Endodermal cell (in vitro differentiated cells): ENCODE measurements around the gene CPTP. TPM values are rescaled to one million over a fixed set of nuclear protein-coding genes. Genes with fewer than 3 reads are reported as not detected.

Experiments used
- DNase-seq: peaks from one replicate; pipeline ENCODE4 v3.0.0-alpha.2; 2017
- H3K27ac ChIP-seq: 2 replicates; pipeline ENCODE4 v1.5.1; 2013; ENCODE audit warnings: mild to moderate bottlenecking, low read depth, low read length, moderate library complexity
- H3K27me3 ChIP-seq: 2 replicates; pipeline ENCODE4 v1.6.1; 2013; ENCODE audit warnings: mild to moderate bottlenecking, low read length, moderate library complexity; ENCODE audit not compliant: insufficient read depth, control insufficient read depth, poor library complexity, severe bottlenecking
- H3K36me3 ChIP-seq: 2 replicates; pipeline ENCODE4 v1.7.0; 2013; ENCODE audit warnings: mild to moderate bottlenecking, low read length, moderate library complexity; ENCODE audit not compliant: control insufficient read depth, insufficient read depth
- H3K4me1 ChIP-seq: one replicate; pipeline ENCODE4 v1.7.0; 2013; ENCODE audit warnings: low read length; ENCODE audit not compliant: control insufficient read depth, insufficient read depth
- H3K4me3 ChIP-seq: 2 replicates; pipeline ENCODE4 v1.5.1; 2013; ENCODE audit warnings: mild to moderate bottlenecking, low read length, moderate library complexity
- H3K9ac ChIP-seq: 2 replicates; pipeline ENCODE4 v1.6.1; 2013; ENCODE audit warnings: mild to moderate bottlenecking, low read length, moderate library complexity; ENCODE audit not compliant: poor library complexity, severe bottlenecking; ENCODE audit errors: extremely low read depth
- H3K9me3 ChIP-seq: 2 replicates; pipeline ENCODE4 v1.6.1; 2013; ENCODE audit warnings: mild to moderate bottlenecking, low read length, moderate library complexity; ENCODE audit not compliant: control insufficient read depth
- H3K27ac Mint-ChIP-seq: 2 replicates; pipeline ENCODE4 v1.8.0; 2020; ENCODE audit warnings: mixed read lengths
- H3K27me3 Mint-ChIP-seq: 2 replicates; pipeline ENCODE4 v1.8.0; 2021; ENCODE audit warnings: mild to moderate bottlenecking, mixed read lengths; ENCODE audit not compliant: insufficient read depth
- H3K36me3 Mint-ChIP-seq: 2 replicates; pipeline ENCODE4 v1.8.0; 2020; ENCODE audit warnings: low read depth, mixed read lengths
- H3K4me1 Mint-ChIP-seq: 2 replicates; pipeline ENCODE4 v1.8.0; 2020; ENCODE audit warnings: mixed read lengths
- H3K4me3 Mint-ChIP-seq: 2 replicates; pipeline ENCODE4 v1.8.0; 2020; ENCODE audit warnings: mild to moderate bottlenecking, moderate library complexity, mixed read lengths
- H3K9me3 Mint-ChIP-seq: 2 replicates; pipeline ENCODE4 v1.8.0; 2020; ENCODE audit warnings: mild to moderate bottlenecking, mixed read lengths
- CTCF ChIP-seq: fragments of 200-600 bp; sonication (generic); conservative IDR thresholded peaks from 2 replicates; pipeline ENCODE4 v1.5.0; 2021; ENCODE audit warnings: antibody characterized with exemption, mild to moderate bottlenecking
- WGBS, 2 experiments: methylation state at CpG; one replicate each; pipeline versions ENCODE4 v1.1.5 to v1.1.7; 2013; ENCODE audit warnings: missing lambda C conversion rate in 2 of 2, mixed read lengths in 1 of 2; ENCODE audit not compliant: insufficient coverage in 1 of 2, insufficient read length in 1 of 2; 5-methylcytosine and 5-hydroxymethylcytosine counted together
- total RNA-seq, 2 donors: library from RNA; stranded (reverse); fragmentation: NEBNext Ultra II Directional in 1 of 2; extraction: Animal tissue kit (Norgen Biotek cat#: 25700) in 1 of 2; gene quantifications; 2 replicates in 1 of 2; 3 replicates in 1 of 2; pipeline ENCODE4 v1.2.1, GENCODE V29; 2021

CPTP gene
- total RNA-seq, 2 donors from 2014 or later = 12.0 to 13.6 TPM

- WGBS, 2 experiments = 94% methylated on average over 24 to 36 of the region's 36 CpGs
- no peak overlapping the region for H3K9ac ChIP-seq
- no peaks in the 10 kb centered on the region for H3K27me3 Mint-ChIP-seq
- no peak overlapping the region for H3K27ac ChIP-seq
- peaks cover 8% of the 10 kb centered on the region for H3K4me1 Mint-ChIP-seq
- no peak overlapping the region for H3K4me3 ChIP-seq
- no peaks in the 10 kb centered on the region for H3K9me3 ChIP-seq
- no peak for DNase-seq
- H3K36me3 Mint-ChIP-seq = peaks cover 31% of the 10 kb centered on the region
- no peak overlapping the region for H3K4me3 Mint-ChIP-seq
- no peaks in the 10 kb centered on the region for H3K9me3 Mint-ChIP-seq
- H3K27me3 ChIP-seq = no peaks in the 10 kb centered on the region
- no peaks in the 10 kb centered on the region for H3K4me1 ChIP-seq
- H3K36me3 ChIP-seq = peaks cover 37% of the 10 kb centered on the region
- H3K27ac Mint-ChIP-seq = no peak overlapping the region
- TF ChIP-seq CTCF = no peak
Observed at GRCh38 chr1:1318777-1319645, 5.6 kb upstream of the CPTP start.

- no peaks in the 10 kb centered on the region for H3K9me3 ChIP-seq
- H3K4me3 Mint-ChIP-seq = no peak overlapping the region
- H3K4me1 ChIP-seq = no peaks in the 10 kb centered on the region
- H3K4me3 ChIP-seq = no peak overlapping the region
- H3K9ac ChIP-seq = no peak overlapping the region
- WGBS, 2 experiments = 96 to 97% methylated on average over 11 to 13 of the region's 13 CpGs
- peaks cover 31% of the 10 kb centered on the region for H3K36me3 ChIP-seq
- no peak overlapping the region for H3K27ac ChIP-seq
- no peaks in the 10 kb centered on the region for H3K27me3 ChIP-seq
- DNase-seq = no peak
- H3K36me3 Mint-ChIP-seq = peaks cover 31% of the 10 kb centered on the region
- H3K9me3 Mint-ChIP-seq = no peaks in the 10 kb centered on the region
- peaks cover 8% of the 10 kb centered on the region for H3K4me1 Mint-ChIP-seq
- no peaks in the 10 kb centered on the region for H3K27me3 Mint-ChIP-seq
- TF ChIP-seq CTCF = no peak
- no peak overlapping the region for H3K27ac Mint-ChIP-seq
Observed at GRCh38 chr1:1319646-1319941, 5.0 kb upstream of the CPTP start.

GRCh38 chr1:1320666-1321448 lies 3.7 kb upstream of the CPTP start:
- Histone ChIP-seq H3K9me3 (no peaks in the 10 kb centered on the region), H3K27ac (no peak overlapping the region), H3K9ac (no peak overlapping the region), H3K4me1 (no peaks in the 10 kb centered on the region), H3K27me3 (no peaks in the 10 kb centered on the region), H3K36me3 (peaks cover 24% of the 10 kb centered on the region), H3K4me3 (no peak overlapping the region)
- no peak for TF ChIP-seq CTCF
- Mint-ChIP-seq H3K4me3 (no peak overlapping the region), H3K9me3 (no peaks in the 10 kb centered on the region), H3K4me1 (peaks cover 6% of the 10 kb centered on the region), H3K27ac (no peak overlapping the region), H3K27me3 (no peaks in the 10 kb centered on the region), H3K36me3 (peaks cover 27% of the 10 kb centered on the region)
- no peak for DNase-seq
- WGBS, 2 experiments = 93 to 96% methylated on average over 18 to 23 of the region's 23 CpGs
